ENCODE measurements around the gene RAMP1.

RAMP1 gene

GRCh38 chr2:237876061-237876526, 16.7 kb downstream of the RAMP1 start:
- FAIRE-seq (no peak), DNase-seq (ENCODE audit: low spot score) (no peak)

GRCh38 chr2:237876532-237876931, 17.1 kb downstream of the RAMP1 start:
- FAIRE-seq (no peak), DNase-seq (ENCODE audit: low spot score) (no peak)

GRCh38 chr2:237876951-237877491, 17.6 kb downstream of the RAMP1 start:
- DNase-seq (ENCODE audit: low spot score) (no peak), FAIRE-seq (no peak)

- DNase-seq (ENCODE audit: low spot score) (no peak), FAIRE-seq (no peak)
These were observed 18.3 kb downstream of the RAMP1 start for GRCh38 chr2:237877576-237878307.

GRCh38 chr2:237878321-237879057, 19.1 kb downstream of the RAMP1 start:
- no peak for FAIRE-seq
- no peak for DNase-seq (ENCODE audit: low spot score)

- FAIRE-seq (no peak), DNase-seq (ENCODE audit: low spot score) (no peak)
These were observed 19.6 kb downstream of the RAMP1 start for GRCh38 chr2:237879058-237879430.

GRCh38 chr2:237879991-237880560, 20.7 kb downstream of the RAMP1 start:
- FAIRE-seq (no peak), DNase-seq (ENCODE audit: low spot score) (no peak)

GRCh38 chr2:237882510-237883481, 23.4 kb downstream of the RAMP1 start:
- DNase-seq (ENCODE audit: low spot score) (no peak), FAIRE-seq (no peak)

- FAIRE-seq (no peak), DNase-seq (ENCODE audit: low spot score) (no peak)
These were observed 24.6 kb downstream of the RAMP1 start for GRCh38 chr2:237883951-237884446.

GRCh38 chr2:237884681-237885080, 25.3 kb downstream of the RAMP1 start:
- DNase-seq (ENCODE audit: low spot score) (no peak), FAIRE-seq (no peak)

- no peak for DNase-seq (ENCODE audit: low spot score)
- no peak for FAIRE-seq
These were observed 25.9 kb downstream of the RAMP1 start for GRCh38 chr2:237885111-237885930.

- DNase-seq (ENCODE audit: low spot score) (no peak), FAIRE-seq (no peak)
These were observed 26.7 kb downstream of the RAMP1 start for GRCh38 chr2:237885931-237886684.

GRCh38 chr2:237886685-237887481, 27.5 kb downstream of the RAMP1 start:
- DNase-seq (ENCODE audit: low spot score), result no peak
- FAIRE-seq, result no peak

- FAIRE-seq (no peak), DNase-seq (ENCODE audit: low spot score) (no peak)
These were observed 29.0 kb downstream of the RAMP1 start for GRCh38 chr2:237888389-237888788.

GRCh38 chr2:237889016-237889415, 29.6 kb downstream of the RAMP1 start:
- FAIRE-seq (no peak), DNase-seq (ENCODE audit: low spot score) (no peak)

GRCh38 chr2:237889811-237890210, 30.4 kb downstream of the RAMP1 start:
- no peak for FAIRE-seq
- no peak for DNase-seq (ENCODE audit: low spot score)

- DNase-seq (ENCODE audit: low spot score), result no peak
- FAIRE-seq, result no peak
These were observed 33.1 kb downstream of the RAMP1 start for GRCh38 chr2:237892478-237892877.

- FAIRE-seq (no peak), DNase-seq (ENCODE audit: low spot score) (no peak)
These were observed 33.7 kb downstream of the RAMP1 start for GRCh38 chr2:237892984-237893595.

All from RCC 7860 (cell line).